Colonic mucosa (tissue), 4 donors: ENCODE data around the gene FOXK2. TPM values are rescaled to one million over a fixed set of nuclear protein-coding genes. Genes with fewer than 3 reads are reported as not detected.

ENCODE experiments used
- DNase-seq: peaks from one replicate; pipeline ENCODE4 v3.0.0-alpha.2; 2020
- H3K27ac ChIP-seq: fragments of 200-600 bp; one replicate; pipeline ENCODE4 v1.8.0; 2021
- H3K27me3 ChIP-seq: fragments of 200-600 bp; one replicate; pipeline ENCODE4 v1.8.0; 2021
- H3K36me3 ChIP-seq: fragments of 200-600 bp; one replicate; pipeline ENCODE4 v1.8.0; 2021
- H3K4me1 ChIP-seq: fragments of 200-600 bp; one replicate; pipeline ENCODE4 v1.8.0; 2021; ENCODE audit warnings: mild to moderate bottlenecking
- H3K4me3 ChIP-seq: fragments of 200-600 bp; one replicate; pipeline ENCODE4 v1.8.0; 2021
- H3K9ac ChIP-seq, 2 donors: one replicate each; pipeline ENCODE4 v1.7.0; 2013; ENCODE audit warnings: control low read depth in 2 of 2, low read depth in 2 of 2, low read length in 2 of 2
- H3K9me3 ChIP-seq: fragments of 200-600 bp; one replicate; pipeline ENCODE4 v1.8.0; 2021
- intact Hi-C: fragments of 100-400 bp; cut with DNase I; formaldehyde crosslinking; loops from one replicate; pipeline ENCODE4 v1.14.1; 2022
- total RNA-seq, 2 donors: library from RNA; stranded (reverse); fragmentation: NEBNext Ultra II Directional in 1 of 2; extraction: Animal tissue kit (Norgen Biotek cat#: 25700) in 1 of 2; gene quantifications; one replicate each; pipeline ENCODE4 v1.2.1, GENCODE V29; 2021
- TF ChIP-seq, protein P1 (sequence below): fragments of 200-600 bp; IDR thresholded peaks from one replicate; pipeline ENCODE4 v1.8.0; 2022; ENCODE audit warnings: antibody characterized with exemption, mild to moderate bottlenecking
- donor health status: healthy.
- donor health status: DM: no; HTN: no; CAD: no.
- donor health status: DM: no; HTN: no; CAD: no.

FOXK2 gene
- total RNA-seq, 2 donors from 2014 or later: 34.8 to 44.5 TPM

DNA sequence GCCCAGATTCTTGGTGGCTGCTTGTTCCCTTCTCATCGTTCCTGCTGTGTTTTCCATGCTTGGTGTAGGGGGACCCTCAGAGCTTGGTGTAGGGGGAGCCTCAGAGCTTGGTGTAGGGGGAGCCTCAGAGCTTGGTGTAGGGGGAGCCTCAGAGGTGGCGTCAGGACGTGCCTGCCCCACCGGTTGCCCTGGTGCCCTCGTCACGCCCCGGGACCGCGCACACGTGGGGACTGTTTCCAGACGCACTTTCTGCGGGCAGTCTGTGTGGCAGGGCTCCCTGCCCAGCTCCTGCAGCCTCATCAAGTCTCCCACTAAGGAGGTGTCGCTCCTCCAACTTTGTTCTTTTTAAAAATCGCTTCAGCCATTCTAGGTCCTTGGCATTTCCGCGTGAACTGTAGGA lies 76.8 kb downstream of the FOXK2 start:
- Histone ChIP-seq H3K27me3 (no peaks in the 10 kb centered on the region), H3K9me3 (no peaks in the 10 kb centered on the region), H3K4me3 (no peak overlapping the region), H3K36me3 (no peaks in the 10 kb centered on the region), H3K9ac (peak overlapping the region in 1 of 2 donors; percentile 83), H3K4me1 (peaks cover 8% of the 10 kb centered on the region), H3K27ac (no peak overlapping the region)
- TF ChIP-seq, protein P1, sequence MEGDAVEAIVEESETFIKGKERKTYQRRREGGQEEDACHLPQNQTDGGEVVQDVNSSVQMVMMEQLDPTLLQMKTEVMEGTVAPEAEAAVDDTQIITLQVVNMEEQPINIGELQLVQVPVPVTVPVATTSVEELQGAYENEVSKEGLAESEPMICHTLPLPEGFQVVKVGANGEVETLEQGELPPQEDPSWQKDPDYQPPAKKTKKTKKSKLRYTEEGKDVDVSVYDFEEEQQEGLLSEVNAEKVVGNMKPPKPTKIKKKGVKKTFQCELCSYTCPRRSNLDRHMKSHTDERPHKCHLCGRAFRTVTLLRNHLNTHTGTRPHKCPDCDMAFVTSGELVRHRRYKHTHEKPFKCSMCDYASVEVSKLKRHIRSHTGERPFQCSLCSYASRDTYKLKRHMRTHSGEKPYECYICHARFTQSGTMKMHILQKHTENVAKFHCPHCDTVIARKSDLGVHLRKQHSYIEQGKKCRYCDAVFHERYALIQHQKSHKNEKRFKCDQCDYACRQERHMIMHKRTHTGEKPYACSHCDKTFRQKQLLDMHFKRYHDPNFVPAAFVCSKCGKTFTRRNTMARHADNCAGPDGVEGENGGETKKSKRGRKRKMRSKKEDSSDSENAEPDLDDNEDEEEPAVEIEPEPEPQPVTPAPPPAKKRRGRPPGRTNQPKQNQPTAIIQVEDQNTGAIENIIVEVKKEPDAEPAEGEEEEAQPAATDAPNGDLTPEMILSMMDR: no peak
- DNase-seq: no peak
- intact Hi-C loops: no loop called here

DNA sequence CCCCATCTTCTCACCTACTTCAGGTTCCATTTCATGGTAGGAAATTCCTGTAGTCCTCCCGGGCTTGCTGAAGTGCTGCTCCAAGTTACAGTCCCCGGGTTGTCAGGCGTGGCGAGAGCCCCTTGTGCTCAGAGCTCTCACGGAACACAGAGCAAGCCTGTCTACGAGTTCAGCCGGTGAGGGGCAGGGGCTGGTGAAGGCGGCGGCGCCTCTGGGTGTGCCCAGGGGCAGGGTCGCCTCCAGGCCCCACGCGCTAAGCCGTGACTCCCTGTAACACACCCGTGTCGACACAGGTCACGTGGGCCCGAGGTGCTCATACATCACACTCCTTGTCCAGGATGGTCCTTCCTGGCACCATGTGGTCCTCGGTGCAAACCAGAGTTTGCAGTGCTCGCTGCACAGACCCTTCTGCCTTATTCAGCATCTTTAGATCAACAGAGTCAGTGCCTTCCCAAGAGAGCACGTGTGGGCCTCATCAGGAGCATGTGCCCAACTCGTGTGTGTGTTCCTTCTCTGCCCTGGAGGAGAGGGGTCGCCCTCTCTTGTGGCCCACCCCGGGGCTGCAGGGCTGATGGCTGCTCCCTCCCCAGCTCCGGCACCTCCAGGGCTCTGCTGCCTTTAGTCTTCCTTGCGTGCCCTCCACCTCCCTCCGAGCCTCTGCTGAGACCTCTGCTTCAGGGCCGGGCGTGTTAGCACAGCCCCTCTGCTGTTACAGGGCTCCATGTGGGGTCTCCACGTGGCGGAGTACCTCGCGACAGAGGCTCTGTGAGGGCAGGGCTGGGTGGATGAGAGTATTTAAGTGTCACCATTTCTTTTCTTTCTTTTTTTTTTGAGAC lies 77.5 kb downstream of the FOXK2 start:
- no peak for DNase-seq
- Histone ChIP-seq H3K36me3 (peaks cover 6% of the 10 kb centered on the region), H3K27me3 (no peaks in the 10 kb centered on the region), H3K27ac (no peak overlapping the region), H3K9ac (peak overlapping the region in 1 of 2 donors; percentile 83), H3K9me3 (no peaks in the 10 kb centered on the region), H3K4me1 (peaks cover 8% of the 10 kb centered on the region), H3K4me3 (no peak overlapping the region)
- TF ChIP-seq, protein P1: no peak
- intact Hi-C loops: no loop called here

GRCh38 chr17:82598256-82599119 lies 79.0 kb downstream of the FOXK2 start:
- H3K4me3 ChIP-seq: no peak overlapping the region
- TF ChIP-seq, protein P1: no peak
- peaks cover 6% of the 10 kb centered on the region for H3K4me1 ChIP-seq
- H3K27me3 ChIP-seq: no peaks in the 10 kb centered on the region
- intact Hi-C loops: no loop called here
- no peak for DNase-seq
- peaks cover 10% of the 10 kb centered on the region for H3K36me3 ChIP-seq
- no peak overlapping the region for H3K27ac ChIP-seq
- H3K9me3 ChIP-seq: no peaks in the 10 kb centered on the region
- no peak overlapping the region for H3K9ac ChIP-seq

DNA sequence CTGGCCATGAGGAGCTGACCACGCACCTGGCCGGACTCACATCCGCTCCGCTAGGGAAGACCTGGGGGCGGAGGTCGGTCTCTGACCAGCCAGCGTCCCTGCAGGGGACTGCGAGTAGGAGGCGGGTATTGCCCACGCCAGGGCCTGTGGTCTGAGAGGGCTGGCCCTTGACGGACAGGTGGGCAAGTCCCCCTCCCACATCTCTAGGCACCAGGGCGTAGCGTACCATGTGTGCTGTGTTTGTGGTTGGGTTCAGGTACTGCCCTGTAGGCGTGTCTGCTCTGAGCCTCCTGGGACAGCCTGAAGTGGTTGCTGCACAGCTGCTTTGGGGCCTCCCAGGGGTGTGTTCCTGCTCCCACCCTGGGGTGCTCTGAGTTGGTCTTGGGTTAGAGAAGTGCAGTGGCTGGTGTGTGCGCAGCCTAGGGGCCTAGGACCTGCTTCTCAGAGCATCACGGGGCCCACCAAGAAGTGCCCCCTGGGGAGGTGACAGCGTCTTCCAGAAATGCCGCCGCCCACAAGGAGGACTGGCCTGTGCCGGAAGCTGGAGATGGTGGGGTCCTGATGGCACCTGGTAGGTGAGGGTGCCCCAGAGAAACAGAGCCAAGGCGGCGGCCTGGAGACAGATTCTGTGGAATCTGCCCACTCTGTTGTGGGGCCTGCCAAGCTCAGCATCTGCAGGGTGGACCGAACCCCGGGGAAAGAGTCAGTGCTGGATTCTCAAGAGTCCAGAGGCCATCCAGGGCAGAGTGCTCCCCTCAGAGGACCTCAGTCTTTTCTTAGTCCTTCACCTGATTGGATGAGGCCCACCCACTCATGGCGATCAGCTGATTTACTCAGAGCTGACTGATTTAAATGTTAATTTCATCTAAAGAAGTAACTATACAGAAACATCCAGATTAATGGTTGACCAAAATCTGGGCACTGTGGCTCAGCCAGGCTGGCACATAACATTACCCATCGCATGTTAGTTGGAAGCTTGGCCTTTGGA lies 80.4 kb downstream of the FOXK2 start:
- Histone ChIP-seq H3K9ac (no peak overlapping the region), H3K9me3 (no peaks in the 10 kb centered on the region), H3K4me1 (no peaks in the 10 kb centered on the region), H3K4me3 (no peak overlapping the region), H3K27ac (no peak overlapping the region), H3K36me3 (peaks cover 10% of the 10 kb centered on the region), H3K27me3 (no peaks in the 10 kb centered on the region)
- TF ChIP-seq, protein P1: no peak
- intact Hi-C loops: no loop called here
- DNase-seq: no peak
